ENCODE results near the gene ZC3H11A.

GRCh38 chr1:203763505-203763904, 31.9 kb upstream of the ZC3H11A start:
- TF ChIP-seq STAT1 (IDR thresholded peaks at IDR 0.05; ENCODE audit: unreplicated experiment), result no peak
- TF ChIP-seq CTCF (conservative IDR thresholded peaks at IDR 0.05; ENCODE audit: low read depth in 2 of 2), result no peak
- no peak for TF ChIP-seq POLR2AphosphoS5 (IDR thresholded peaks at IDR 0.05; ENCODE audit: low read depth)
- no peak for TF ChIP-seq ETS1 (IDR thresholded peaks at IDR 0.05)
- TF ChIP-seq EZH2phosphoT487 (IDR thresholded peaks at IDR 0.05; ENCODE audit: unreplicated experiment), result no peak
- no peak for TF ChIP-seq JUNB (IDR thresholded peaks at IDR 0.05; ENCODE audit: unreplicated experiment)
- no peak for TF ChIP-seq REST (IDR thresholded peaks at IDR 0.05; ENCODE audit: unreplicated experiment)
- no peak for TF ChIP-seq EZH2 (IDR thresholded peaks at IDR 0.05; ENCODE audit: low read depth, unreplicated experiment)
- no peak for TF ChIP-seq ZNF114 (CRISPR knock-in tag; IDR thresholded peaks at IDR 0.05)
- no peak for TF ChIP-seq CREB1 (CRISPR knock-in tag; IDR thresholded peaks at IDR 0.05; ENCODE audit: low read depth)
- TF ChIP-seq ZNF462 (CRISPR knock-in tag; IDR thresholded peaks at IDR 0.05), result no peak
- no peak for TF ChIP-seq NANOG (IDR thresholded peaks at IDR 0.05; ENCODE audit: borderline replicate concordance)
